ENCODE data around the gene SOS2.
A peak's percentile ranks its signal among the peaks of the same experiment; 100 is the strongest.

The SOS2 gene

GRCh38 chr14:50231475-50232275 lies at the start of gene SOS2:
SOS2 (minus strand) TSS chr14:50231578; CDS start chr14:50231283, 295 bp downstream.
- DNase-seq = peak; percentile 56

GRCh38 chr14:50272498-50272897 lies 41.1 kb upstream of the SOS2 start:
- no peak for DNase-seq

GRCh38 chr14:50270932-50271331 lies 39.6 kb upstream of the SOS2 start:
- no peak for DNase-seq

GRCh38 chr14:50265029-50265428 lies 33.7 kb upstream of the SOS2 start:
- DNase-seq = no peak

GRCh38 chr14:50263321-50263720 lies 31.9 kb upstream of the SOS2 start:
- no peak for DNase-seq

GRCh38 chr14:50262865-50263264 lies 31.5 kb upstream of the SOS2 start:
- no peak for DNase-seq

GRCh38 chr14:50260511-50260910 lies 29.1 kb upstream of the SOS2 start:
- no peak for DNase-seq

GRCh38 chr14:50260072-50260471 lies 28.7 kb upstream of the SOS2 start:
- no peak for DNase-seq

GRCh38 chr14:50257732-50258131 lies 26.4 kb upstream of the SOS2 start:
- DNase-seq = no peak

- DNase-seq = no peak
Measured at GRCh38 chr14:50254248-50254647, 22.9 kb upstream of the SOS2 start.

- DNase-seq = no peak
Measured at GRCh38 chr14:50249136-50249775, 17.9 kb upstream of the SOS2 start.

GRCh38 chr14:50247245-50247644 lies 15.9 kb upstream of the SOS2 start:
- no peak for DNase-seq

- DNase-seq = no peak
Measured at GRCh38 chr14:50242566-50243310, 11.4 kb upstream of the SOS2 start.

- DNase-seq = no peak
Measured at GRCh38 chr14:50242096-50242495, 10.7 kb upstream of the SOS2 start.

- no peak for DNase-seq
Measured at GRCh38 chr14:50237427-50237826, 6.0 kb upstream of the SOS2 start.

GRCh38 chr14:50233951-50234250 lies 2.5 kb upstream of the SOS2 start:
- DNase-seq = no peak

GRCh38 chr14:50233166-50233950 lies 2.0 kb upstream of the SOS2 start:
- DNase-seq = peak; percentile 61

- peak; percentile 56 for DNase-seq
Measured at GRCh38 chr14:50232276-50232642, 881 bp upstream of the SOS2 start.

- DNase-seq = peak; percentile 29
Measured at GRCh38 chr14:50230701-50231474, 490 bp downstream of the SOS2 start.

GRCh38 chr14:50230401-50230700 lies 1.0 kb downstream of the SOS2 start:
- no peak for DNase-seq

GRCh38 chr14:50229681-50230080 lies 1.7 kb downstream of the SOS2 start:
- DNase-seq = no peak

- DNase-seq = no peak
Measured at GRCh38 chr14:50228313-50228712, 3.1 kb downstream of the SOS2 start.

GRCh38 chr14:50225974-50226297 lies 5.4 kb downstream of the SOS2 start:
- no peak for DNase-seq

Data from SHP77 treated with DMSO at 0.1 percent for 48 hours (cell line).